Ishikawa (cell line): Measurements from ENCODE around the gene AGTR1.

Experiments used
- CEBPB ChIP-seq: IDR thresholded peaks from 2 replicates; pipeline ENCODE4 v1.6.1; 2012
- CREB1 ChIP-seq: IDR thresholded peaks from 2 replicates; pipeline ENCODE4 v1.6.1; 2012; ENCODE audit warnings: low read depth
- EGR1 ChIP-seq: IDR thresholded peaks from 2 replicates; pipeline ENCODE4 v1.6.1; 2012
- EP300 ChIP-seq: IDR thresholded peaks from 2 replicates; pipeline ENCODE4 v1.6.1; 2012; ENCODE audit warnings: borderline replicate concordance
- FOXM1 ChIP-seq: IDR thresholded peaks from 2 replicates; pipeline ENCODE4 v1.6.1; 2012; ENCODE audit warnings: low read depth, borderline replicate concordance
- NFIC ChIP-seq: IDR thresholded peaks from 2 replicates; pipeline ENCODE4 v1.6.1; 2012
- RAD21 ChIP-seq: IDR thresholded peaks from 2 replicates; pipeline ENCODE4 v1.6.1; 2012; ENCODE audit warnings: low read depth
- TAF1 ChIP-seq: IDR thresholded peaks from 2 replicates; pipeline ENCODE4 v1.6.1; 2012; ENCODE audit warnings: low read depth, mild to moderate bottlenecking
- TCF12 ChIP-seq: IDR thresholded peaks from 2 replicates; pipeline ENCODE4 v1.6.1; 2012; ENCODE audit warnings: low read depth
- TEAD4 ChIP-seq: IDR thresholded peaks from 2 replicates; pipeline ENCODE4 v1.6.1; 2012
- YY1 ChIP-seq: IDR thresholded peaks from 2 replicates; pipeline ENCODE4 v1.6.1; 2012; ENCODE audit warnings: low read depth
- ZBTB7A ChIP-seq: IDR thresholded peaks from 2 replicates; pipeline ENCODE4 v1.6.1; 2012; ENCODE audit warnings: low read depth
- TF ChIP-seq, protein P1 (sequence below): IDR thresholded peaks from 2 replicates; pipeline ENCODE4 v1.6.1; 2012
- TF ChIP-seq, protein P2 (sequence below): IDR thresholded peaks from 2 replicates; pipeline ENCODE4 v1.6.1; 2012
- TF ChIP-seq, protein P3 (sequence below): IDR thresholded peaks from 2 replicates; pipeline ENCODE4 v1.6.1; 2012; ENCODE audit warnings: low read depth, mild to moderate bottlenecking

AGTR1 gene

DNA sequence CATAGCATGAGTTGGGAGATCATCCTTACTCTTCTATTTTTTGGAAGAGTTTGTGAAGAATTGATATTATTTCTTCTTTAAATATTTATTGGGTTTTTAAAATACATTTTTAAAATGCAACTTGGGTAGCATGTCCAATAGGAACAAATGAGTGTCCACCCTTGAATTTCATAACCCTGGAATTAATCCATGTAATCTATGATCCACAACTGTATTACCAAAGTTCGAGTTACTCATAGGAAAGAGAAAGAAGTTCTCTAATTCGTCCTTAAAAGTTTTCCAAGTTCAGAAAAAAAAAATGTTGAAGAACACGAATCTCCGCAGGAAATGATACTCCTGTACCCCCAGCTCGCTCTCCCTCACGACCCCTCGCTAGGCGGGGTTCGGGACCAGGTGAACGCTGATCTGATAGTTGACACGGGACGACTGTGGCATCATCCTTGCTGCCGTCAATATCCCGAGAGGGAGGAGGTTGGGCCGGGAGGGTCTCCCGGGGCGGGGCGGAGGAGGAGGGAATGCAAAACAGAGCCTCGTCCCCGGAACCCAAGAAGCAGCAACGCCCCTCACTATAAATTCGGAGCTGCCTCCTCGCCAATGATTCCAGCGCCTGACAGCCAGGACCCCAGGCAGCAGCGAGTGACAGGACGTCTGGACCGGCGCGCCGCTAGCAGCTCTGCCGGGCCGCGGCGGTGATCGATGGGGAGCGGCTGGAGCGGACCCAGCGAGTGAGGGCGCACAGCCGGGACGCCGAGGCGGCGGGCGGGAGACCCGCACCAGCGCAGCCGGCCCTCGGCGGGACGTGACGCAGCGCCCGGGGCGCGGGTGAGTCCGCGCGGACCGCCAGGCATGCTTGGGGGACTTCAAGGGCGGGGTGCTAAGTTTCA, at the start of gene AGTR1:
TSS of gene AGTR1 (plus strand) at position 598 of the 884 bp plus-strand sequence. CDS start 43,133 bp downstream, outside the sequence.
- TF ChIP-seq FOXM1: no peak
- TF ChIP-seq, protein P1, sequence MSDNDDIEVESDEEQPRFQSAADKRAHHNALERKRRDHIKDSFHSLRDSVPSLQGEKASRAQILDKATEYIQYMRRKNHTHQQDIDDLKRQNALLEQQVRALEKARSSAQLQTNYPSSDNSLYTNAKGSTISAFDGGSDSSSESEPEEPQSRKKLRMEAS: no peak
- TF ChIP-seq CREB1: no peak
- no peak for TF ChIP-seq RAD21
- no peak for TF ChIP-seq EP300
- TF ChIP-seq TAF1: no peak
- TF ChIP-seq CEBPB: no peak
- no peak for TF ChIP-seq YY1

DNA sequence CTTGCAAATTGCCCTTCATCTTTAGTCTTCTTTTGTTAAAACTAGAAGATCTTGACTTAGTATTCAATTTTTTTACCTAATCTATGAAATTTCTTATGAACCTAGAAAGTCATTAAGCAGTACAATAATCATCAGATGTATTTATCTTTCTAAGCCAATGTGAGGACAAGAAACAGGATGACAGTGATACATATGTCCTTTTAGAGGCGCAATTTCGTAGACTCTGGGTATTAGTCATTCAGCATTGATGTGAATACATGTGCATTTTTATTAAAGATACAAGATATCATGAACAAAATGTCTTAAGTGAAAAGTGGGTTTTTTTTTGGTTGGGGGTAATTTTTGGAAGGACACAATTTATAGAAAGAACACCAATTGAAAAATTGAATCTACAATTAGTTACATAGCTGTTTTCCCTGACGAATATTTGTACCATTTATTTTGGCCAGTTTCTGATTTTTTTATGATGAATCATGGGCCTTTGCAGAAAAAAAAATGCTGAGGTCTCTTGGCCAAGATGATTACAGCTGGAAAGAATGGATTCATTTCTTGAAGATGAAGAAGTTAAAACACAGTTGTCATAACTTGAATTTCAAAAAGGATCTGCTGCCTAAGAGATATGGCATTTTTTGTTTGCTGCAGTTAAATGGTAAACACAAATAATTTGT, 48.9 kb upstream of the AGTR1 start:
- TF ChIP-seq, protein P2, sequence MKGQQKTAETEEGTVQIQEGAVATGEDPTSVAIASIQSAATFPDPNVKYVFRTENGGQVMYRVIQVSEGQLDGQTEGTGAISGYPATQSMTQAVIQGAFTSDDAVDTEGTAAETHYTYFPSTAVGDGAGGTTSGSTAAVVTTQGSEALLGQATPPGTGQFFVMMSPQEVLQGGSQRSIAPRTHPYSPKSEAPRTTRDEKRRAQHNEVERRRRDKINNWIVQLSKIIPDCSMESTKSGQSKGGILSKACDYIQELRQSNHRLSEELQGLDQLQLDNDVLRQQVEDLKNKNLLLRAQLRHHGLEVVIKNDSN: no peak
- TF ChIP-seq FOXM1 (no peak), CREB1 (no peak), EGR1 (no peak), RAD21 (no peak)
- TF ChIP-seq, protein P3, sequence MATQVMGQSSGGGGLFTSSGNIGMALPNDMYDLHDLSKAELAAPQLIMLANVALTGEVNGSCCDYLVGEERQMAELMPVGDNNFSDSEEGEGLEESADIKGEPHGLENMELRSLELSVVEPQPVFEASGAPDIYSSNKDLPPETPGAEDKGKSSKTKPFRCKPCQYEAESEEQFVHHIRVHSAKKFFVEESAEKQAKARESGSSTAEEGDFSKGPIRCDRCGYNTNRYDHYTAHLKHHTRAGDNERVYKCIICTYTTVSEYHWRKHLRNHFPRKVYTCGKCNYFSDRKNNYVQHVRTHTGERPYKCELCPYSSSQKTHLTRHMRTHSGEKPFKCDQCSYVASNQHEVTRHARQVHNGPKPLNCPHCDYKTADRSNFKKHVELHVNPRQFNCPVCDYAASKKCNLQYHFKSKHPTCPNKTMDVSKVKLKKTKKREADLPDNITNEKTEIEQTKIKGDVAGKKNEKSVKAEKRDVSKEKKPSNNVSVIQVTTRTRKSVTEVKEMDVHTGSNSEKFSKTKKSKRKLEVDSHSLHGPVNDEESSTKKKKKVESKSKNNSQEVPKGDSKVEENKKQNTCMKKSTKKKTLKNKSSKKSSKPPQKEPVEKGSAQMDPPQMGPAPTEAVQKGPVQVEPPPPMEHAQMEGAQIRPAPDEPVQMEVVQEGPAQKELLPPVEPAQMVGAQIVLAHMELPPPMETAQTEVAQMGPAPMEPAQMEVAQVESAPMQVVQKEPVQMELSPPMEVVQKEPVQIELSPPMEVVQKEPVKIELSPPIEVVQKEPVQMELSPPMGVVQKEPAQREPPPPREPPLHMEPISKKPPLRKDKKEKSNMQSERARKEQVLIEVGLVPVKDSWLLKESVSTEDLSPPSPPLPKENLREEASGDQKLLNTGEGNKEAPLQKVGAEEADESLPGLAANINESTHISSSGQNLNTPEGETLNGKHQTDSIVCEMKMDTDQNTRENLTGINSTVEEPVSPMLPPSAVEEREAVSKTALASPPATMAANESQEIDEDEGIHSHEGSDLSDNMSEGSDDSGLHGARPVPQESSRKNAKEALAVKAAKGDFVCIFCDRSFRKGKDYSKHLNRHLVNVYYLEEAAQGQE: no peak
- TF ChIP-seq, protein P1: no peak

DNA sequence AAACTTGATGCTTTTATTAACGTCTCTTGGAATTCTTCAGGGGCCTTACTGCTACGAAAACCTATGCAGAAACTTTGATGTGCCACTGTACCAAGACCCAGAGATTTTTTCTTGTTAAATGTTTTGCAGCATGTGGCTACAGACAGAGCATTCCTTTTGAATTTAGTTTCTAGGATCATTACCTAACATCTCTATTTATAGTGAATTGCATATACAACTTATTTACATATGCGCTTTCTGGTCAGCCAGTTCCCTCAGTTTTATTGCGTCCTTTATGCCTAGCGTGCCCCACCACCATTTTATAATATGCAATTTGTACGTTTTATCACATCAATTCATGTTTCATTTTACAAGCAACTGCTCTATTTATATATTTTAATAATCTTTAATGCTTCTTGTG, 46.2 kb upstream of the AGTR1 start:
- TF ChIP-seq FOXM1 (no peak), TAF1 (no peak), NFIC (no peak), EP300 (no peak), CEBPB (no peak), YY1 (no peak), TCF12 (no peak), RAD21 (no peak), TEAD4 (no peak)
- TF ChIP-seq, protein P1: no peak
- TF ChIP-seq, protein P3: no peak

- TF ChIP-seq TAF1: no peak
- no peak for TF ChIP-seq EGR1
- TF ChIP-seq ZBTB7A: no peak
Observed at GRCh38 chr3:148654433-148654832, 43.3 kb upstream of the AGTR1 start.

GRCh38 chr3:148657470-148657869, 40.2 kb upstream of the AGTR1 start:
- no peak for TF ChIP-seq EP300
- TF ChIP-seq TCF12: no peak
- no peak for TF ChIP-seq NFIC
- no peak for TF ChIP-seq EGR1
- peak; percentile 20; the same call in 1 of the 2 replicates for TF ChIP-seq CEBPB
- no peak for TF ChIP-seq TAF1
- no peak for TF ChIP-seq RAD21

DNA sequence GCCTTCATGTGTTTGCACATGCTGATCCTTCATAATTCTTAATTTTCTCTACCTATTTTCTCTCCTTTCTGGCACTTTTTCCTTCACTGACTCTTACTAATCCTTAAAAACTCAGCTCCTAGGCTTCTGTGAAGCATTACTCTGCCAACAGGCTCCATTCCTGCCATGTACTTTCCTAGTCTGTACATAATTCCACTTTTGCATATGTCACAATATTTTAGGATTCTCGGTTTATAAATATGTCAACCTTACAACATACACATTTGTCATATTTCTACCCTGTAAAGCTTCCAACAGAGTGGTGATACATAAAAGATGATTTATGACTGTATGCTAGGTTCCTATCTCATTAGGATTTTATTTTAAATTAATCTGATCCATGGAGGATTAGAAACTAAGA, 38.2 kb upstream of the AGTR1 start:
- no peak for TF ChIP-seq TAF1
